Hepatocyte (in vitro differentiated cells): ENCODE measurements around the gene POLR1B. TPM values are rescaled to one million over a fixed set of nuclear protein-coding genes. Genes with fewer than 3 reads are reported as not detected.
"Not testable (repeated sequence)": the region's sequence is repeated elsewhere in the genome, so short reads cannot be mapped to it uniquely, and the experiment has no call there.

Experiments
- DNase-seq: peaks from one replicate; pipeline ENCODE4 v3.0.0-alpha.2; 2016; ENCODE audit warnings: low spot score
- H2AFZ ChIP-seq: fragments of 200-600 bp; sonication (generic); 2 replicates; pipeline ENCODE4 v1.6.0; 2016; ENCODE audit warnings: antibody characterized with exemption, mild to moderate bottlenecking
- H3K27ac ChIP-seq: fragments of 200-600 bp; sonication (generic); 2 replicates; pipeline ENCODE4 v1.5.1; 2016; ENCODE audit warnings: mild to moderate bottlenecking
- H3K27me3 ChIP-seq: fragments of 200-600 bp; sonication (generic); 2 replicates; pipeline ENCODE4 v1.6.1; 2016
- H3K36me3 ChIP-seq: fragments of 200-600 bp; sonication (generic); replicated peaks from 2 replicates; pipeline ENCODE4 v1.5.1; 2016; ENCODE audit warnings: low read depth; ENCODE audit not compliant: insufficient read depth
- H3K4me1 ChIP-seq: fragments of 200-600 bp; sonication (generic); 2 replicates; pipeline ENCODE4 v1.5.1; 2016; ENCODE audit warnings: mild to moderate bottlenecking, moderate library complexity; ENCODE audit not compliant: insufficient read depth
- H3K4me2 ChIP-seq: fragments of 200-600 bp; sonication (generic); 2 replicates; pipeline ENCODE4 v1.6.0; 2016
- H3K4me3 ChIP-seq: fragments of 200-600 bp; sonication (generic); 2 replicates; pipeline ENCODE4 v1.5.1; 2016; ENCODE audit warnings: mild to moderate bottlenecking
- H3K79me2 ChIP-seq: fragments of 200-600 bp; sonication (generic); 2 replicates; pipeline ENCODE4 v1.6.0; 2017; ENCODE audit warnings: mild to moderate bottlenecking
- H3K9me2 ChIP-seq: fragments of 200-600 bp; sonication (generic); replicated peaks from 2 replicates; pipeline ENCODE4 v1.6.0; 2017; ENCODE audit warnings: mild to moderate bottlenecking; ENCODE audit not compliant: insufficient read depth
- H3K9me3 ChIP-seq: fragments of 200-600 bp; sonication (generic); 2 replicates; pipeline ENCODE4 v1.5.1; 2016; ENCODE audit warnings: low read depth, mild to moderate bottlenecking
- H4K20me1 ChIP-seq: fragments of 200-600 bp; sonication (generic); 2 replicates; pipeline ENCODE4 v1.6.0; 2016; ENCODE audit warnings: mild to moderate bottlenecking; ENCODE audit not compliant: insufficient read depth, poor library complexity, severe bottlenecking
- EZH2 ChIP-seq: fragments of 200-600 bp; sonication (generic); IDR thresholded peaks from 2 replicates; pipeline ENCODE4 v1.6.1; 2016; ENCODE audit warnings: antibody characterized with exemption, mild to moderate bottlenecking, borderline replicate concordance
- EZH2phosphoT487 ChIP-seq: fragments of 200-600 bp; sonication (generic); IDR thresholded peaks from one replicate; pipeline ENCODE4 v1.6.1; 2018; ENCODE audit warnings: antibody characterized with exemption, mild to moderate bottlenecking, low read depth, moderate library complexity; ENCODE audit not compliant: unreplicated experiment, severe bottlenecking
- WGBS: methylation state at CpG from one replicate; pipeline ENCODE4 v1.1.6; 2016; ENCODE audit warnings: low lambda C conversion rate; ENCODE audit errors: missing lambda C conversion rate; 5-methylcytosine and 5-hydroxymethylcytosine counted together
- polyA plus RNA-seq: library from polyadenylated mRNA; unstranded; fragments of >200 nt; fragmentation: Nextera tagmentation; extraction: Ambion mirVana; gene quantifications from 2 replicates; pipeline ENCODE4 v1.2.1, GENCODE V29; 2016
- total RNA-seq: library from RNA; depleted of rRNA; stranded (reverse); fragments of >200 nt; gene quantifications from 2 replicates; pipeline ENCODE4 v1.2.3, GENCODE V29; 2014
- TF ChIP-seq, protein P1 (sequence below): fragments of 200-600 bp; sonication (generic); IDR thresholded peaks from 2 replicates; pipeline ENCODE4 v1.5.1; 2016; ENCODE audit warnings: antibody characterized with exemption, mild to moderate bottlenecking; ENCODE audit not compliant: poor library complexity

Gene POLR1B
- total and polyA plus RNA-seq, 2 experiments from 2014 or later: 9.7 to 17.5 TPM

DNA sequence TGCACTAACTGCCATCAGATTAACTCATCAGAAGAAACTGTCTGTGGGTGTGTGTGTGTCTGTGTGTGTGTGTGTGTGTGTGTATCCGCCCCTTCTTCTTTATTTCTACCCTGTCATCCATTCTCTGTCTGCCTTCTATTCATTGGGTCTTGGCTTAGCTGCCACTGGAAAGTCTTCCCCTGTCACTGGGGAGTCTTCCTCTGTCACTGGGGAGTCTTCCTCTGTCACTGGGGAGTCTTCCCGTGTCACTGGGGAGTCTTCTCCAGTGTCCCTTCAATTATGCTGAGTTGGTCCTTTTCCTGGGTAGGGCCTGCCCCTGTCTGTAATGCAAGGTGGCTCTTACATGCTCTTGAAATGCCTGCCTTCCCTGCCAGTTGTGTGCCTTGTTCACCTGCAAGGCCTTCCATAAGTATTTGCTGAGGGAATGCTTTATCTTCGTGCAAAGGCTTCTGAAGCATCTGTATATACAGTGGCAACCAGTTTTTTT, 18.9 kb upstream of the POLR1B start:
- no peak overlapping the region for H3K27ac ChIP-seq
- TF ChIP-seq EZH2phosphoT487 (no peak), EZH2 (no peak)
- TF ChIP-seq, protein P1, sequence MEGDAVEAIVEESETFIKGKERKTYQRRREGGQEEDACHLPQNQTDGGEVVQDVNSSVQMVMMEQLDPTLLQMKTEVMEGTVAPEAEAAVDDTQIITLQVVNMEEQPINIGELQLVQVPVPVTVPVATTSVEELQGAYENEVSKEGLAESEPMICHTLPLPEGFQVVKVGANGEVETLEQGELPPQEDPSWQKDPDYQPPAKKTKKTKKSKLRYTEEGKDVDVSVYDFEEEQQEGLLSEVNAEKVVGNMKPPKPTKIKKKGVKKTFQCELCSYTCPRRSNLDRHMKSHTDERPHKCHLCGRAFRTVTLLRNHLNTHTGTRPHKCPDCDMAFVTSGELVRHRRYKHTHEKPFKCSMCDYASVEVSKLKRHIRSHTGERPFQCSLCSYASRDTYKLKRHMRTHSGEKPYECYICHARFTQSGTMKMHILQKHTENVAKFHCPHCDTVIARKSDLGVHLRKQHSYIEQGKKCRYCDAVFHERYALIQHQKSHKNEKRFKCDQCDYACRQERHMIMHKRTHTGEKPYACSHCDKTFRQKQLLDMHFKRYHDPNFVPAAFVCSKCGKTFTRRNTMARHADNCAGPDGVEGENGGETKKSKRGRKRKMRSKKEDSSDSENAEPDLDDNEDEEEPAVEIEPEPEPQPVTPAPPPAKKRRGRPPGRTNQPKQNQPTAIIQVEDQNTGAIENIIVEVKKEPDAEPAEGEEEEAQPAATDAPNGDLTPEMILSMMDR: no peak
- no peaks in the 10 kb centered on the region for H4K20me1 ChIP-seq
- no peak for DNase-seq
- no peaks in the 10 kb centered on the region for H3K79me2 ChIP-seq
- H3K27me3 ChIP-seq: no peaks in the 10 kb centered on the region
- H3K36me3 ChIP-seq: no peaks in the 10 kb centered on the region
- H2AFZ ChIP-seq: no peak overlapping the region
- H3K4me1 ChIP-seq: no peaks in the 10 kb centered on the region
- H3K4me3 ChIP-seq: no peak overlapping the region
- H3K9me2 ChIP-seq: no peaks in the 10 kb centered on the region
- no peaks in the 10 kb centered on the region for H3K9me3 ChIP-seq
- no peak overlapping the region for H3K4me2 ChIP-seq
- WGBS: 98% methylated on average over 3 of the region's 3 CpGs

DNA sequence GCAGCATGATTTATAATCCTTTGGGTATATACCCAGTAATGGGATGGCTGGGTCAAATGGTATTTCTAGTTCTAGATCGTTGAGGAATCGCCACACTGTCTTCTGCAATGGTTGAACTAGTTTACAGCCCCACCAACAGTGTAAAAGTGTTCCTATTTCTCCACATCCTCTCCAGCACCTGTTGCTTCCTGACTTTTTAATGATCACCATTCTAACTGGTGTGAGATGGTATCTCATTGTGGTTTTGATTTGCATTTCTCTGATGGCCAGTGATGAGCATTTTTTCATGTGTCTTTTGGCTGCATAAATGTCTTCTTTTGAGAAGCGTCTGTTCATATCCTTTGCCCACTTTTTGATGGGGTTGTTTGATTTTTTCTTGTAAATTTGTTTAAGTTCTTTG, 18.0 kb upstream of the POLR1B start:
- not testable (repeated sequence) for H3K4me1 ChIP-seq, H3K36me3 ChIP-seq, H3K4me2 ChIP-seq, H3K27me3 ChIP-seq, H2AFZ ChIP-seq, H3K9me3 ChIP-seq, H3K9me2 ChIP-seq, H3K79me2 ChIP-seq, H4K20me1 ChIP-seq, DNase-seq, H3K4me3 ChIP-seq, H3K27ac ChIP-seq
- 87% methylated on average over 3 of the region's 3 CpGs for WGBS

DNA sequence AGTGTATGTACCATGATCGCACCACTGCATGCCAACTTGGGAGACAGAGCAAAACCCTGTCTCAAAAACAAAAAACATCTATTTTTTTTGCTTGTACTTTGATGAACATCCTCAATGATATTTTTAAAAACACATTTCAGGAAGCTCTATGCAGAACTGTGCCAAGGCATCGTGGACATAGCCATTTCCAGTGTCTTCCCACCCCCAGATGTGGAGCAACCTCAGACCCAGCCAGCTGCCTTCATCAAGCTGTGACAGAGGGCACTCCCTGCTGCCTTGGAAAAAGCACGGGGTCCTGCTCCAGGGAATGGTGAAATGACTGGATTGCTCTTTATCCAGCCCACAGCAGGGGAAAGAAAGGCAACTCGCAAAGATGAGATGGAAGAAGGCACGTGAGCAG, 13.7 kb upstream of the POLR1B start:
- Histone ChIP-seq H3K4me3 (no peak overlapping the region), H3K79me2 (no peaks in the 10 kb centered on the region), H2AFZ (no peak overlapping the region), H3K4me1 (no peaks in the 10 kb centered on the region), H3K27ac (no peak overlapping the region), H3K4me2 (no peak overlapping the region), H3K9me2 (no peaks in the 10 kb centered on the region), H3K36me3 (no peaks in the 10 kb centered on the region), H3K27me3 (no peaks in the 10 kb centered on the region), H4K20me1 (no peaks in the 10 kb centered on the region), H3K9me3 (no peaks in the 10 kb centered on the region)
- TF ChIP-seq EZH2 (no peak), EZH2phosphoT487 (no peak)
- TF ChIP-seq, protein P1: no peak
- 96% methylated on average over 5 of the region's 5 CpGs for WGBS
- no peak for DNase-seq

DNA sequence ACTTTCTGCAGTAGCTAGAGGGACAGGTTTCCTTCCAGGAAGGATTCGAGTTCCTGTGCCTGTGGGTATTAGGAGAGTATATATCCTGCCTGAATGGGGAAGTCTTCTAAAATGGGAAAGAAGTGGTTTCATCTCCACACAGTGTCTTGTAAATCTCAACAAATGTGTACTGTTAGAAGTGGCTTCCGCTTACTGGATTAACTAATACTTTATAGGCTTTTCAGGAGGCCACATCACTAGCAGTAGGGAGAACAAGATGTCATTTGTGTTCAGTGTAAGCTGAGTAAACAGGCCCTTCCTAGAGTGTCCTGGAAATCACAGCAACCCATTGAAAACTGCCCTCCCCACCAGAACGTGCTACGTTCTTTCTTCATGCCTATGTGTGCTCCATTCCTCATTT, 12.5 kb upstream of the POLR1B start:
- TF ChIP-seq, protein P1: no peak
- no peak for TF ChIP-seq EZH2
- no peak for TF ChIP-seq EZH2phosphoT487
- H3K36me3 ChIP-seq: no peaks in the 10 kb centered on the region
- WGBS: 80% methylated on average over 4 of the region's 4 CpGs

More for the DNA sequence above, 12.5 kb upstream of the POLR1B start:
- no peak for DNase-seq
- Histone ChIP-seq H3K4me1 (no peaks in the 10 kb centered on the region), H2AFZ (no peak overlapping the region), H3K79me2 (no peaks in the 10 kb centered on the region), H3K9me3 (no peaks in the 10 kb centered on the region), H3K9me2 (no peaks in the 10 kb centered on the region), H3K27ac (no peak overlapping the region), H3K27me3 (no peaks in the 10 kb centered on the region), H3K4me2 (no peak overlapping the region), H4K20me1 (no peaks in the 10 kb centered on the region), H3K4me3 (no peak overlapping the region)
